PC-3 (cell line): Measurements from ENCODE around the gene AKT1.

ENCODE experiments used
- EZH2 ChIP-seq: fragments of 300-600 bp; sonication (generic); IDR thresholded peaks from one replicate; pipeline ENCODE4 v1.6.1; 2017; ENCODE audit warnings: antibody characterized with exemption, mild to moderate bottlenecking, low read length; ENCODE audit not compliant: unreplicated experiment
- EZH2phosphoT487 ChIP-seq: fragments of 300-600 bp; sonication (generic); IDR thresholded peaks from 2 replicates; pipeline ENCODE4 v1.6.1; 2018; ENCODE audit warnings: mild to moderate bottlenecking, antibody characterized with exemption, low read length, borderline replicate concordance
- TF ChIP-seq, protein P1 (sequence below): fragments of 300-600 bp; sonication (generic); conservative IDR thresholded peaks from 2 replicates; pipeline ENCODE4 v1.5.1; 2017; ENCODE audit warnings: antibody characterized with exemption, low read depth, mild to moderate bottlenecking, low read length

- TF ChIP-seq, protein P1, sequence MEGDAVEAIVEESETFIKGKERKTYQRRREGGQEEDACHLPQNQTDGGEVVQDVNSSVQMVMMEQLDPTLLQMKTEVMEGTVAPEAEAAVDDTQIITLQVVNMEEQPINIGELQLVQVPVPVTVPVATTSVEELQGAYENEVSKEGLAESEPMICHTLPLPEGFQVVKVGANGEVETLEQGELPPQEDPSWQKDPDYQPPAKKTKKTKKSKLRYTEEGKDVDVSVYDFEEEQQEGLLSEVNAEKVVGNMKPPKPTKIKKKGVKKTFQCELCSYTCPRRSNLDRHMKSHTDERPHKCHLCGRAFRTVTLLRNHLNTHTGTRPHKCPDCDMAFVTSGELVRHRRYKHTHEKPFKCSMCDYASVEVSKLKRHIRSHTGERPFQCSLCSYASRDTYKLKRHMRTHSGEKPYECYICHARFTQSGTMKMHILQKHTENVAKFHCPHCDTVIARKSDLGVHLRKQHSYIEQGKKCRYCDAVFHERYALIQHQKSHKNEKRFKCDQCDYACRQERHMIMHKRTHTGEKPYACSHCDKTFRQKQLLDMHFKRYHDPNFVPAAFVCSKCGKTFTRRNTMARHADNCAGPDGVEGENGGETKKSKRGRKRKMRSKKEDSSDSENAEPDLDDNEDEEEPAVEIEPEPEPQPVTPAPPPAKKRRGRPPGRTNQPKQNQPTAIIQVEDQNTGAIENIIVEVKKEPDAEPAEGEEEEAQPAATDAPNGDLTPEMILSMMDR, result no peak
- TF ChIP-seq EZH2 (no peak), EZH2phosphoT487 (no peak)
These were observed 22.6 kb downstream of the AKT1 start for GRCh38 chr14:104772707-104773504.
